IMR-90 (cell line): ENCODE results near the gene ATP1B2. TPM values are rescaled to one million over a fixed set of nuclear protein-coding genes. Genes with fewer than 3 reads are reported as not detected.

Experiments used
- ATAC-seq: fragments of 200-7000 bp; cut with Tn5 transposase; 2 replicates; pipeline ENCODE4 v1.9.1; 2020; ENCODE audit warnings: low read depth, mild to moderate bottlenecking, moderate library complexity
- BruUV-seq: library from RNA; stranded (reverse); fragments of 400-500 nt; replicated peaks from 2 replicates; lab custom pipeline; 2021; lab: Mats Ljungman, UMichigan
- CTCF ChIA-PET: fragments of 300-600 bp; formaldehyde crosslinking; extraction: SDS; loops from one replicate; lab custom pipeline; 2021; ENCODE audit warnings: antibody characterized with exemption; lab: Yijun Ruan, JAX
- POLR2A ChIA-PET: fragments of 300-600 bp; sonication (Branson Sonifier 250); formaldehyde crosslinking; loops from one replicate; lab custom pipeline; 2022; ENCODE audit warnings: antibody characterized with exemption; ENCODE audit not compliant: unreplicated experiment; lab: Charles Lee
- DNase-seq: peaks from one replicate; pipeline ENCODE4 v3.0.0; 2013
- H2AFZ ChIP-seq: replicated peaks from 2 replicates; pipeline ENCODE3; 2013; ENCODE audit warnings: low read length, mild to moderate bottlenecking; ENCODE audit not compliant: poor library complexity
- H2AK5ac ChIP-seq: 2 replicates; pipeline ENCODE4 v1.6.1; 2013; ENCODE audit warnings: low read depth, low read length, inconsistent platforms
- H2AK9ac ChIP-seq: replicated peaks from 2 replicates; pipeline ENCODE3; 2013; ENCODE audit warnings: mild to moderate bottlenecking, low read depth, low read length, moderate library complexity; ENCODE audit not compliant: poor library complexity
- H2BK120ac ChIP-seq: 2 replicates; pipeline ENCODE4 v1.6.1; 2013; ENCODE audit warnings: low read depth, low read length, inconsistent platforms
- H2BK15ac ChIP-seq: 3 replicates; pipeline ENCODE4 v1.6.1; 2013; ENCODE audit warnings: low read depth, low read length, inconsistent platforms
- H2BK20ac ChIP-seq: 2 replicates; pipeline ENCODE4 v1.6.1; 2013; ENCODE audit warnings: low read depth, mild to moderate bottlenecking, inconsistent platforms, low read length, moderate library complexity
- H2BK5ac ChIP-seq: 2 replicates; pipeline ENCODE4 v1.6.1; 2013; ENCODE audit warnings: mild to moderate bottlenecking, low read depth, low read length, inconsistent platforms; ENCODE audit not compliant: poor library complexity, severe bottlenecking
- H3K14ac ChIP-seq: replicated peaks from 2 replicates; pipeline ENCODE4 v1.6.1; 2013; ENCODE audit warnings: low read depth, low read length, inconsistent platforms
- H3K18ac ChIP-seq: 2 replicates; pipeline ENCODE4 v1.6.1; 2013; ENCODE audit warnings: low read depth, low read length, control low read depth
- H3K23ac ChIP-seq: 2 replicates; pipeline ENCODE4 v1.6.1; 2013; ENCODE audit warnings: low read depth, low read length, inconsistent platforms
- H3K27ac ChIP-seq: 2 replicates; pipeline ENCODE4 v1.5.1; 2013; ENCODE audit warnings: mild to moderate bottlenecking, control low read depth, low read length; ENCODE audit not compliant: insufficient read depth
- H3K27me3 ChIP-seq: 2 replicates; pipeline ENCODE4 v1.6.1; 2013; ENCODE audit warnings: low read length; ENCODE audit not compliant: control insufficient read depth, insufficient read depth
- H3K36me3 ChIP-seq: 2 replicates; pipeline ENCODE4 v1.6.1; 2013; ENCODE audit warnings: low read length, mixed read lengths; ENCODE audit not compliant: control insufficient read depth, insufficient read depth
- H3K4ac ChIP-seq: 2 replicates; pipeline ENCODE4 v1.6.1; 2013; ENCODE audit warnings: low read depth, low read length, inconsistent platforms
- H3K4me1 ChIP-seq: 2 replicates; pipeline ENCODE4 v1.6.1; 2013; ENCODE audit warnings: low read length, mixed read lengths; ENCODE audit not compliant: control insufficient read depth, insufficient read depth
- H3K4me2 ChIP-seq: 2 replicates; pipeline ENCODE4 v1.6.1; 2013; ENCODE audit warnings: low read depth, mild to moderate bottlenecking, control low read depth, low read length, moderate library complexity
- H3K4me3 ChIP-seq: 2 replicates; pipeline ENCODE4 v1.5.1; 2013; ENCODE audit warnings: low read depth, mild to moderate bottlenecking, control low read depth, low read length, moderate library complexity; ENCODE audit not compliant: insufficient read depth
- H3K56ac ChIP-seq: 2 replicates; pipeline ENCODE4 v1.6.1; 2013; ENCODE audit warnings: low read length, inconsistent platforms; ENCODE audit not compliant: insufficient read depth; ENCODE audit errors: extremely low read depth
- H3K79me1 ChIP-seq, 2 experiments: 2 replicates each; pipeline ENCODE4 v1.6.1; 2013; ENCODE audit warnings: low read length in 2 of 2, inconsistent platforms in 1 of 2, low read depth in 1 of 2
- H3K9ac ChIP-seq: 2 replicates; pipeline ENCODE4 v1.6.1; 2013; ENCODE audit warnings: low read depth, low read length, control low read depth
- H3K9me1 ChIP-seq: 2 replicates; pipeline ENCODE4 v1.6.1; 2013; ENCODE audit warnings: low read length, inconsistent platforms; ENCODE audit not compliant: insufficient read depth
- H3K9me3 ChIP-seq: 2 replicates; pipeline ENCODE4 v1.6.1; 2013; ENCODE audit warnings: low read length; ENCODE audit not compliant: control insufficient read depth, insufficient read depth
- H4K20me1 ChIP-seq: 2 replicates; pipeline ENCODE4 v1.6.1; 2013; ENCODE audit warnings: low read length, inconsistent platforms; ENCODE audit not compliant: insufficient read depth
- H4K5ac ChIP-seq: 2 replicates; pipeline ENCODE4 v1.6.1; 2013; ENCODE audit warnings: mild to moderate bottlenecking, low read depth, low read length, control low read depth
- H4K8ac ChIP-seq, 2 experiments: 2 replicates each; pipeline ENCODE4 v1.6.1; 2013; ENCODE audit warnings: low read depth in 2 of 2, low read length in 2 of 2, control low read depth in 1 of 2, inconsistent platforms in 1 of 2
- H4K91ac ChIP-seq: 2 replicates; pipeline ENCODE4 v1.6.1; 2013; ENCODE audit warnings: low read depth, low read length, inconsistent platforms; ENCODE audit not compliant: insufficient read depth
- BHLHE40 ChIP-seq: fragments of 150-350 bp; IDR thresholded peaks from 2 replicates; pipeline ENCODE4 v1.6.1; 2016; ENCODE audit warnings: mild to moderate bottlenecking, low read depth, low read length
- CEBPB ChIP-seq: IDR thresholded peaks from 2 replicates; pipeline ENCODE4 v1.6.1; 2012; ENCODE audit warnings: low read depth, low read length, improper control_type of control experiment
- CHD1 ChIP-seq: IDR thresholded peaks from 2 replicates; pipeline ENCODE4 v1.6.1; 2012; ENCODE audit warnings: low read depth, low read length, improper control_type of control experiment
- CTCF ChIP-seq: conservative IDR thresholded peaks from 2 replicates; pipeline ENCODE4 v1.5.1; 2012; ENCODE audit warnings: mild to moderate bottlenecking, low read depth, low read length, improper control_type of control experiment
- ELK1 ChIP-seq: fragments of 150-350 bp; IDR thresholded peaks from 2 replicates; pipeline ENCODE4 v1.6.1; 2016; ENCODE audit warnings: low read depth, mild to moderate bottlenecking, low read length, moderate library complexity, borderline replicate concordance
- FOS ChIP-seq: fragments of 150-350 bp; IDR thresholded peaks from 2 replicates; pipeline ENCODE4 v1.6.1; 2016; ENCODE audit warnings: low read depth, low read length
- MAFK ChIP-seq: IDR thresholded peaks from 2 replicates; pipeline ENCODE4 v1.6.1; 2012; ENCODE audit warnings: low read depth, low read length, improper control_type of control experiment
- MAZ ChIP-seq: IDR thresholded peaks from 2 replicates; pipeline ENCODE4 v1.6.1; 2012; ENCODE audit warnings: low read depth, mild to moderate bottlenecking, low read length, improper control_type of control experiment, moderate library complexity, borderline replicate concordance
- MXI1 ChIP-seq: IDR thresholded peaks from 2 replicates; pipeline ENCODE4 v1.6.1; 2012; ENCODE audit warnings: low read depth, mild to moderate bottlenecking, low read length, moderate library complexity, borderline replicate concordance
- NFE2L2 ChIP-seq: fragments of 150-350 bp; IDR thresholded peaks from 2 replicates; pipeline ENCODE4 v1.6.1; 2016; ENCODE audit warnings: low read depth, mild to moderate bottlenecking, low read length
- POLR2A ChIP-seq: IDR thresholded peaks from 2 replicates; pipeline ENCODE4 v1.6.1; 2012; ENCODE audit warnings: mild to moderate bottlenecking, low read depth, low read length
- RAD21 ChIP-seq: IDR thresholded peaks from 2 replicates; pipeline ENCODE4 v1.6.1; 2012; ENCODE audit warnings: low read length, improper control_type of control experiment
- RCOR1 ChIP-seq: IDR thresholded peaks from 2 replicates; pipeline ENCODE4 v1.6.1; 2012; ENCODE audit warnings: mild to moderate bottlenecking, low read length, improper control_type of control experiment; ENCODE audit not compliant: insufficient replicate concordance
- RFX5 ChIP-seq: IDR thresholded peaks from 2 replicates; pipeline ENCODE4 v1.8.0; 2012; ENCODE audit warnings: low read depth, mild to moderate bottlenecking, low read length, moderate library complexity
- SMC3 ChIP-seq: fragments of 150-350 bp; IDR thresholded peaks from 2 replicates; pipeline ENCODE4 v1.6.1; 2016; ENCODE audit warnings: low read depth, mild to moderate bottlenecking, antibody characterized with exemption, low read length, moderate library complexity
- WGBS, 2 experiments: methylation state at CpG; one replicate each; pipeline versions ENCODE4 v1.1.5 to v1.1.7; 2013; ENCODE audit warnings: missing lambda C conversion rate in 2 of 2; ENCODE audit not compliant: insufficient read length in 1 of 2; ENCODE audit errors: extremely low coverage in 2 of 2; 5-methylcytosine and 5-hydroxymethylcytosine counted together
- dilution Hi-C: fragments of 300-500 bp; cut with HindIII; formaldehyde crosslinking; loops from one replicate; pipeline ENCODE4 v1.14.3; 2018; ENCODE audit warnings: low sequenced_read_pairs; ENCODE audit not compliant: unreplicated experiment
- in situ Hi-C: fragments of 300-500 bp; cut with MboI; formaldehyde crosslinking; loops from 3 replicates; pipeline ENCODE4 v1.14.3; 2019; ENCODE audit warnings: low sequenced_read_pairs, inconsistent platforms, mixed read lengths
- intact Hi-C: fragments of 100-400 bp; cut with micrococcal nuclease; formaldehyde crosslinking; loops from 2 replicates; pipeline ENCODE4 v1.10.0; 2022
- polyA plus RNA-seq, 3 experiments: library from polyadenylated mRNA; depleted of rRNA; stranded (reverse); fragments of >200 nt; gene quantifications; 2 replicates each; pipeline ENCODE4 v1.2.3, GENCODE V29; 2012; ENCODE audit warnings: low replicate concordance in 1 of 3
- total RNA-seq: library from RNA; depleted of rRNA; stranded (reverse); fragments of >200 nt; gene quantifications from 2 replicates; pipeline ENCODE4 v1.2.3, GENCODE V29; 2012
- TF ChIP-seq, protein P1 (sequence below): fragments of 150-350 bp; IDR thresholded peaks from 2 replicates; pipeline ENCODE4 v1.6.1; 2017; ENCODE audit warnings: mild to moderate bottlenecking, antibody characterized with exemption, low read length, low read depth

Gene ATP1B2
- total and polyA plus RNA-seq, 2 of the 4 experiments (the other 2 are of a cell fraction): 0.02 TPM; not detected in 1

DNA sequence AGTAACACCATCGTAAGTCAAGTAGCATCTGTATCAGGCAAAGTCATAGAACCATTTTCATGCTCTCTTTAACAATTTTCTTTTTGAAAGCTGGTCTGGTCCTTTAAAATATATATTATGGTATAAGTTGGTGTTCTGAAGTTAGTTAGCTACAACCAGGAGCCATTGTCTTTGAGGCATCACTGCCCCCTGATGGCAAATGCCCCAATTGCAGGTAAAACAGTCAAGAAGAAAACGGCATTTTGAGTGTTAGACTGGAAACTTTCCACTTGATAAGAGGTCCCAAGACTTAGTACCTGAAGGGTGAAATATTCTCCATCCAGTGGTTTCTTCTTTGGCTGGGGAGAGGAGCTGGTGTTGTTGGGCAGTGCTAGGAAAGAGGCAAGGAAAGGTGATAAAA, 22.5 kb downstream of the ATP1B2 start:
- Histone ChIP-seq H4K8ac (no peak overlapping the region), H3K4me3 (no peak overlapping the region), H2BK20ac (no peak overlapping the region), H3K27ac (no peak overlapping the region), H3K9ac (no peak overlapping the region), H2BK120ac (no peak overlapping the region), H2BK15ac (no peak overlapping the region), H2AFZ (no peak overlapping the region), H4K20me1 (no peaks in the 10 kb centered on the region), H2AK5ac (no peak overlapping the region), H3K79me1 (peaks cover 7 to 14% of the 10 kb centered on the region in 2 experiments; a peak in 3 of 4 replicates), H3K9me1 (no peaks in the 10 kb centered on the region; the same call in 1 of the 2 replicates), H3K23ac (no peak overlapping the region), H3K4ac (no peak overlapping the region), H3K56ac (no peak overlapping the region), H3K27me3 (no peaks in the 10 kb centered on the region), H3K36me3 (peaks cover 55% of the 10 kb centered on the region), H3K4me2 (no peak overlapping the region), H2AK9ac (no peak overlapping the region), H3K14ac (no peak overlapping the region), H4K5ac (no peak overlapping the region), H2BK5ac (no peak overlapping the region), H4K91ac (no peak overlapping the region), H3K18ac (no peak overlapping the region), H3K9me3 (peaks cover 9% of the 10 kb centered on the region), H3K4me1 (no peaks in the 10 kb centered on the region)
- ChIA-PET POLR2A (no interaction called here), CTCF (interaction anchor here (0.6 to 1.8 kb wide), 3 partner anchors 15 to 345 kb away, joined by 3 to 4 read pairs (median 3); partner anchors contain the start of gene WRAP53)
- DNase-seq (no peak), ATAC-seq (no peak)
- in situ Hi-C loops: no loop called here
- WGBS, 2 experiments: no CpG with 5 or more reads among the region's 2 CpGs
- dilution Hi-C loops: no loop called here
- TF ChIP-seq MXI1: no peak
- TF ChIP-seq POLR2A: no peak
- TF ChIP-seq BHLHE40: no peak
- TF ChIP-seq CHD1: no peak
- no peak for TF ChIP-seq CEBPB
- TF ChIP-seq MAZ: no peak
- peak; percentile 22; the same call in 1 of the 2 replicates for TF ChIP-seq RAD21
- TF ChIP-seq, protein P1, sequence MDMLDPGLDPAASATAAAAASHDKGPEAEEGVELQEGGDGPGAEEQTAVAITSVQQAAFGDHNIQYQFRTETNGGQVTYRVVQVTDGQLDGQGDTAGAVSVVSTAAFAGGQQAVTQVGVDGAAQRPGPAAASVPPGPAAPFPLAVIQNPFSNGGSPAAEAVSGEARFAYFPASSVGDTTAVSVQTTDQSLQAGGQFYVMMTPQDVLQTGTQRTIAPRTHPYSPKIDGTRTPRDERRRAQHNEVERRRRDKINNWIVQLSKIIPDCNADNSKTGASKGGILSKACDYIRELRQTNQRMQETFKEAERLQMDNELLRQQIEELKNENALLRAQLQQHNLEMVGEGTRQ: no peak
- TF ChIP-seq FOS: no peak
- TF ChIP-seq NFE2L2: no peak
- TF ChIP-seq RFX5: no peak
- no peak for TF ChIP-seq SMC3
- no peak for TF ChIP-seq ELK1
- peak; percentile 38 for TF ChIP-seq CTCF
- no peak for TF ChIP-seq RCOR1
- TF ChIP-seq MAFK: no peak
- intact Hi-C loops: no loop called here
- no TSS peak for BruUV-seq
